Hindlimb muscle (tissue), 1 donor: ENCODE data around the gene TIMM17B. TPM values are rescaled to one million over a fixed set of nuclear protein-coding genes. Genes with fewer than 3 reads are reported as not detected.
"Not testable (repeated sequence)": the region's sequence is repeated elsewhere in the genome, so short reads cannot be mapped to it uniquely, and the experiment has no call there.

Experiments used
- DNase-seq: peaks from one replicate; pipeline ENCODE4 v3.0.0-alpha.2; 2013
- polyA plus RNA-seq: library from polyadenylated mRNA; unstranded; fragments of 120-200 nt; gene quantifications from one replicate; pipeline ENCODE4 v1.2.1, GENCODE V29; 2013; ENCODE audit not compliant: insufficient read length

Gene TIMM17B
- polyA plus RNA-seq, 1 donor: 38.2 TPM

DNA sequence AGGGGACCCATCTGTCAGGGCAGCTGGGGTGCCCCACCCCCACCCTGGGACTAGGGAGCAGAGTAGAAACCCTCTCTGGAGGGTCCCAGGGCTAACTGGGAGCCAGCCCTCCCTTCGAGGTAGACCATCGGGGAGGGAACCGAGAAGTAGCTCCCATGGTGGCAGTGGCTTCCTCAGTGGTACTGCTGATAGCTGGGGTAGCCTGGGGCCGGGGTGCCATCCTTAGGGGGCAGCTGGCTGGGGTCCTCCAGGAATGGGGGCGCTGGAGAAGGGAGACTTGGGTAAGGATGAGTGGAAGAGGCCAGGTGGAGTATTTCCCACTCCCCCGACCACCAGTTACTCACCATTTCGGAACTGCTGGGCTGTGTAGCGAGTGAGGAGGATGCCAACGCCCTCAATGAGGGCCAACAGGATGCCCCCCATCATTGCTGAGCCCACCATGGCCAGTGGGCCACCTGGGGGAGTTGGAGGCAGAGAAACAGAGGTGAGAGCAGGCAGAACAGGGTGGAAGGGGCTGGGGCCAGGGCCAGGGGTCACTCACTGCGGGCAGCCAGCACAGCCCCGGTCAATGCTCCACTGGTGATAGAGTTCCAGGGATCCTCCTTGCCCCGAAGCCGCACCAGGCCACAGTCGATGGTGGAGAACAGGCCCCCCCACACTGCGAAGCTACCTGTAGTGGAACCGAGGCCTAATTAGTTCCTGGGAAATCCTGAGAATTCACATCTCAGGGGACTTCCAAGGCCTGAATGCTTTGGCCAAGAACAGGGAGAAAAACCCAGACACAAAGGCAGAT is 3.8 kb downstream of the TIMM17B start:
- no peak for DNase-seq

DNA sequence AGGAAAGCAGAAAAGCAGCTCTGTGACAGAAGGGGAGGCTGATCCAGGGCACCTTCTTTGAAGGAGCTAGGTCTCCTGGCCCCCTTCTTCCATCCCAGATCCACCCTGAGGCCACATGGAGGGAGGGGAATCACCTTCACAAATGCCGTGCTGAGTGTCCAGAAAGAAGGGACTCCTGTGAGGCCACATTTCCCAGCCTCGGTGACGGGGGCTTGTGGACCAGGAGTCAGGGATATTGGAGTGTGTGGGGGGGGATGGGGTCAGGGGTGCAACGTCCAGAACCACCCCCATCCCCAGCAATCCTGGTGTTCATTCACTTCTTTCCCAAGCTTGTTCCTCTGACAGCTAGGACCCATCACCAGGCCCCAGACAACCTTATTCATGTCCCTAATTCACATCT is 4.7 kb downstream of the TIMM17B start:
- no peak for DNase-seq

DNA sequence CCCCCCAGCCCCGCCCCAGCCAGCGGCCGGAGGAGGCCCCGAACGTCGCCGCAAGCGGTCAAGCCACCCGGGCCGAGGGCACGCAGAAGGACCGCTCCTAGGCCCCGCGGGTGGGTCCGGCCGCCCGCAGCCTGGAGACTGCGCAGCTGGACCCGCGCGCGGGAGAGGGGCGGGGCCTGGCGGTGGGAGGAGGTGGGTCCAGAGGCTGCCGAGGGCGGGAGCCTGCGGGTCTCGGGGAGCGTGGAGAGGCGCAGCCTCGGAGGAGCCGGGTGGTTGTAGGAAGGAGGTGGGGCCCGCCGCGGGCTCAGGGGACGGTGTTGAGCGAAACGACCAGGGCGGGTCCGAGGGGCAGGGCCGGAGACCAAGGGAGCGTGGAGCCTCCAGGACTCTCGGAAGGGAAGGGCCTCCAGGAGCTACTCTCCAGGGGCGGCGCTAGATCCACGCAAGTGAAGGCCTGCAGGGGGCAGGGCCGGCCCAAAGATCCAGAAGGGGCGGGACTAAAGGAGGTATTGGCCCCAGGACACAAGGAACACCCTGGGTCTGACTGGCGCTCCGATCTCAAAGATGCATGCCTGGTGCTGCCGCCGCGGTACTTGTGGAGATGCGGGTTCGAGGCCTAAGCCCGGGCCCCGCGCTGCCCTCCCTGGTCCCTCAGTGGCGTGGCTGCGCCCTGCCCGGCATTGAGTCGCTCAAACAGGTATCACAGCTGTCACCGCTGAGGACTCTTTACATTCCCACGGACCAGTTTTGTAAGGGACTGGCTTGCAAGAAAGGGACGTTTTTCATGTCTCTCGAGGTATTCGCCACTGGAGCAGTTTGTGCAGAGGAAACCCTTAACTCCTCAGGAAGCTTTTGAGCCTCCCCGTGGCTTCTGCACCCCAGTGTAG is 5.9 kb downstream of the TIMM17B start:
- DNase-seq: peak; percentile 73

DNA sequence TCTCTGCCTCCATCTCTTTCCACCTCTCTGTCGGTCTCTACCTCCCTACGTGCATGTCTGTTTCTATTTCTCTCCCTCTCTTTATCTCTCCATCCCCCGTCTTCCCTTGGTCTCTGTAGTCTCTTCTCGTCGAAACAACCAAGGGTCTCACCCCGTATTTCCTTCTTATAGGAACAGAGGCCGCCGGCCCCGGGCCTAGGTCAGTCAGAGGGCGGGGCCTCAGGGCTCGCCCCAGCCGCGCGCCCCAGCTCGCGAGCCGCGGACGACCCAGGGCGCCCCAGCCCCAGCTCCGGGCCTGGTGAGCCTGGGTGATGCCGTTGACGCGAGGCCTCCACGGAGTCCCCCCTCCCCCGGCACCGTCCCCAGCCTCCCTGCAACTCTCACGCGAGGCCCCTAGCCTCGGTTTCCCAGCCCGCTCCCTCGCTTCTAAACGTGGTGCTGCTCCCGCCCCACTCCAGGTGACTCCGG is 6.6 kb downstream of the TIMM17B start:
- no peak for DNase-seq

DNA sequence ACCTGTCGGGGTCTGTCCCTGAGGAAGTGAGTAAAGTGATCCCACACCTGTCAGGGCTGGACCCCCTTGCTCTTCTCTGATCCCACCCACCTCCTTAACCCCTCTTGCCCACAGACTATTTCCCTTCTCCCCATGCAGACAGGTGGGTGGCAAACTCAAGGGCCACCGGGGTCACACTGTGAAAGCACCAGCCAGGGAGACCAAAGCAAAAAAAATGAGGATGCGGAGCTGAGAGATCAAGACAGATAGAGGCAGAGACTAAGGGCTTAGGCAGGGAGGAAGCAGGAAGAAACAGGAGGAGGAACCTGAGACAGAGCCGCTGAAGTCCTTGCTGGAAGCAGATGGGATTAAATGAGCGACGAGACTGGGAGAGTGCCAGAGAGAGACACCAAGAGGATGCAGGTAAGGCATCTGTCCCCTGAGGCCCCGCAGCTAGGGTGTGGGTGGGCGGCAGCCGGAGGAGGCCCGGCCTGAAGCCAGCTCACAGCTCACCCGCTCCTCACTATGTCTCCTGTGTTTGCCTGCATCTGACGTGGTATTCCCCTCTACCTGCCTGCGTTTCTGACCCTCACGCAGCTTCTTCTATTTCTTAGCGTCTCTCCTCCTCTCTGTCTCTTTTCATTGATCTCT is 7.2 kb downstream of the TIMM17B start:
- no peak for DNase-seq

DNA sequence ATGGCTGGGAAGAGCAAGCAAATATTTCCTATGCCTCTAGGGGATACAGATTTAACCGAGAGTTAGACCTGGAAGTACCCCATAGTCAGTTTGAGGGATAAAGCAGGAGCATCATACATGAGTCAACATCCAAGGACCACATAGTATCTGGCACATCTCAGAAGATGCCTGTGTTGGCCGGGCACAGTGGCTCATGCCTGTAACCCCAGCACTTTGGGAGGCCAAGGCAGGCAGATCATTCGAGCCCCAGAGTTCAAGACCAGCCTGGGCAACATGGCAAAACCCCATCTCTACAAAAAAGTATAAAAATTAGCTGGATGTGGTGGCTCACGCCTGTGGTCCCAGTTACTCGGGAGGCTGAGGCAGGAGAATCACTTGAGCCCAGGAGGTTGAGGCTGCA is 11.0 kb downstream of the TIMM17B start:
- DNase-seq: not testable (repeated sequence)

DNA sequence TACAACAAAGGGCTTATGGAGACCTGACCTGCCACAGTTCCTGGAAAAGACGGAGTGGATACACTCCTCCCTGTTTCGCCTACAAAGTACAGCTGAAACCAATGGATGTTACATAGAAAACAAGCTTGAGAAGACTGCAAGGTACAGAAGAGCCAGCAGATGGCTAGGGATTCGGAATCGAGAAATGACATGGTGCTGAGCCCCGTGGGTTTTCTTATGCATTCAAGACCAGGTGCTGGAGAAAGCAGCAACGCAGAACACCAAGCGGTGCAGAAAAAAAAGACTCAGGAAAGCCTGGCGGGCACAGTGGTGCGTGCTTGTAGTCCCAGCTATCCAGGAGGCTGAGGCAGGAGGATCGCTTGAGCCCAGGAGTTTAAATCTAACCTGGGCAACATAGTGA is 13.8 kb downstream of the TIMM17B start:
- no peak for DNase-seq

DNA sequence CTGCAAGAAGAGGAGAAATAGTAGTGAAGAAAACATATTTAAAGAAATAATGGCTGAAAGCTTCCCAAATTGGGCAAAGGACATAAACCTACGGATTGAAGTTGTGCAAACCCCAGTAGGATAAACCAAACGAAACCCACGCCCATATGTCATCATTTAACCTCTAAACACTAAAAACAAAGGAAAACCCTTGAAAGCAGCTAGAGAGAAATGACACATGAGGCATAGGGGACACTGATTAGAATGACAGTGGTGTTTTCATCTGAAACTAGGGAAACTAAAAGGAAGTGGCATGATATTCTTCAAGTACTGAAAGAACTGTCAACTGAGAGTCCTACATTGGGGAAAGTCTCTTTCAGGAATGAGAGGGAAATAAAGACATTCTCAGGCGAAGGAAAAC is 20.6 kb downstream of the TIMM17B start:
- not testable (repeated sequence) for DNase-seq

DNA sequence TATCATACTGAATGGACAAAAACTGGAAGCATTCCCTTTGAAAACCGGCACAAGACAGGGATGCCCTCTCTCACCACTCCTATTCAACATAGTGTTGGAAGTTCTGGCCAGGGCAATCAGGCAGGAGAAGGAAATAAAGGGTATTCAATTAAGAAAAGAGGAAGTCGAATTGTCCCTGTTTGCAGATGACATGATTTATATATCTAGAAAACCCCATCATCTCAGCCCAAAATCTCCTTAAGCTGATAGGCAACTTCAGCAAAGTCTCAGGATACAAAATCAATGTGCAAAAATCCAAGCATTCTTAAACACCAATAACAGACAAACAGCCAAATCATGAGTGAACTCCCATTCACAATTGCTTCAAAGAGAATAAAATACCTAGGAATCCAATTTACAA is 25.6 kb downstream of the TIMM17B start:
- DNase-seq: not testable (repeated sequence)

DNA sequence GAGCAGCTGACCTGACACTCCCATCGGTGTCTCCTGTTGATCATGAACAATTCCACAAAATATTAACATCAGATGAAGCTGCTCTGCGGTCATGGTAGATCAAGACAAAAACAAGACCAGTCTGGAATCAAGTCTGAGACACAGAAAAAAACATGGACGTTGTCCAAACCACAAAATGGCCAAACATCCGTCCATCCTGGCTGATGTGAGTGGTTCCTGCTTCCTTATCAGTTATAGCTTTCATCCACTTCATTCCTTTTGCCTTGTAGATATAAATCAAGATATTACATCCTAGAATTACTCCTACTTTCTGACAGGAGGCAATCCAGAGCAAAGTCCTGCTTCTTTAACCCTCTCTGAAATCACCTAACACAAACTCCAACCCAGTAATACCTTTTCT is 33.4 kb downstream of the TIMM17B start:
- DNase-seq: no peak

DNA sequence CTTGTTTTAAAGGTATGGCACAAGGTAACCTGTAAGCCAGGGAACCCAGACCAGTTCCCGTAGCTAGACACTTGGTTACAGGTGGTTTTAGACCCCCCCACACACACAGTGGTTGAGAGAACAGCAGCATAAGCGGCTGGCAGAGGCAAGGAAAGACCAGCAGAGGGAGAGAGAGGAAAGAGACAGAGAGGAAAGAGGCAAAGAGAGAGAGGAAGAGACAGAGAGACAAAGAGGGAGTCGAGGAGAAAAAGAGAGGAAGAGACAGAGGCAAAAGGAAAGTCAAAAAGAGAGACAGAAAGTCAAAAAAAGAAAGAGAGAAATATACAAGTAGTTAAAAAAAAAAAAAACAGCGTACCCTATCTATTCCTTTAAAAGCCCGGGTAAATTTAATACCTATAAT is 42.7 kb downstream of the TIMM17B start:
- DNase-seq: no peak

DNA sequence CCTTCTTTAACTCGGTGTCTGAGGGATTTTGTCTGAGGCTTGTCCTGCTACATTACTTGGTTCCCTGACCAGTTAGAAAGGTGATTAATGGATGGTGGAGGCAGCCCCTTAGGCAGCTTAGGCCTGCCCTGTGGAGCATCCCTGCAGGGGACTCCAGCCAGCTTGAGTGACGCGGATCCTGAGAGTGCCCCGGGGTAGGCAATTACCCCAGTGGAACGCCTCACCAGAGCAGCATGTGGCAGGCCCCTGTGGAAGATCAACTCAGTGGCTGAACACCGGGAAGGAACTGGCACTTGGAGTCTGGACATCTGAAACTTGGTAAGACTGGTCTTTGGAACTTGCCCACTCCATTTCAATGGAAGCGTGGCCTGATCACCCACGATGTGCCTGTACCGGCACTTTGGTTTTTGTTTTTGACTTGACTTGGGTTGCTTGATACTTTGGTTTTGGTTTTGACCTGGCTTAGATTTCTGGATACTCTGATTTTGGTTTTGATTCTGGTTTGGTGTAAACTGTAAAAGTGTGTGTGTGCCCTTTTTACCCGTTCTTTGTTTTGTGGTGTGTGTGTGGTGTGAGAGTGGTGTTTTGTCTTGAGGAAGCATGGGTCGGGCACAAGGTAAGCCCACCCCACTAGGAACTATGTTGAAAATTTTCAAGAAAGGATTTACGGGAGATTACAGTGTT is 43.3 kb downstream of the TIMM17B start:
- DNase-seq: not testable (repeated sequence)

DNA sequence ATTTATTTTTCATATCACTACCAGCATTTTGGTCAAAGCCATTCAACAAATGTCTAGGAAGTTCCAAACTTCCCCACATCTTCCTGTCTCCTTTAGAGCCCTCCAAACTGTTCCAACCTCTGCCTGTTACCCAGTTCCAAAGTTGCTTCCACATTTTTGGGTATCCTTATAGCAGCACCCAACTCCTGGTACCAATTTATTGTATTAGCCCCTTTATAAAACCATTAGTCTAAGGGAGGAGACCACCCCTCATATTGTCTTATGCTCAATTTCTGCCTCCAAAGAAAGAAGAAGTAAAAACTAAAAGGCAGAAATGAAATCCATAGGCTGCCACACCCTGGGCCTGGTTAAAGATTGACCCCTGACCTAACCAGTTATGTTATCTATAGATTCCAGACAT is 44.1 kb downstream of the TIMM17B start:
- DNase-seq: not testable (repeated sequence)

DNA sequence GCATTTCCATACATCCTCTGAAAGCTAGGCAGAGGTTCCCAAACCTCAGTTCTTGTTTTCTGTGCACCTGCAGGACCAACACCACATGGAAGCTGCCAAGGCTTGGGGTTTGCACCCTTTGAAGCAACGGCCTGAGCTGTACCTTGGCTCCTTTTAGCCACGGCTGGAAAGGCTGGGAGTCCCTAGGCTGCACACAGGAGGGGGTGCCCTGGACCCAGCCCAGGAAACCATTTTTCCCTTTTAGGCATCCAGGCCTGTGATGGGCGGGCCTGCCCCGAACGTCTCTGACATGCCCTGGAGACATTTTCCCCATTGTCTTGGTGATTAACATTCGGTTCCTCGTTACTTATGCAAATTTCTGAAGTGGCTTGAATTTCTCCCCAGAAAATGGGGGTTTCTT is 44.7 kb downstream of the TIMM17B start:
- DNase-seq: no peak

DNA sequence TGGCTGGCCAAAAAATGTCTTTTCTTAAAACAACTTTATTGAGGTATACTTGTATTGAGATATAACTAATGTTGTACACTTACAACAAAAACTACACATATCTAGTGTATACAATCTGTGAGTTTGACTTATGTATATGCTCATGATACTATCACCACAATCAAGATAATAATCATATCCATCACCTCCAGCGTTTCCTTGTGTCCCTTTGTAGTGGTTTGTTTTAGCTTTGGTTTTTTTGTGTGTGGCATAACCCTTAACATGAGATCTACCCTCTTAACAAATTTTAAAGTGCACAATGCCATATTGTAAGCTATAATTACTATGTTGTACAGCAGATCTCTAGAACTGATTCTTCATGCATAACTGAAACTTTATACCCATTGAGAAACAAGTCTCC is 48.7 kb downstream of the TIMM17B start:
- no peak for DNase-seq

Other genes with a start within 250 kb of the TIMM17B start
- gene WAS, start 214.0 kb downstream of the TIMM17B start, polyA plus RNA-seq: 4.2 TPM
- gene SUV39H1, start 201.0 kb downstream of the TIMM17B start, polyA plus RNA-seq: 4.6 TPM
- gene GLOD5, start 136.0 kb downstream of the TIMM17B start, polyA plus RNA-seq: not detected
- 0.72 TPM for gene GATA1, start 111.2 kb downstream of the TIMM17B start, polyA plus RNA-seq
- 101 TPM for gene HDAC6, start 95.7 kb downstream of the TIMM17B start, polyA plus RNA-seq
- not detected for gene ERAS, start 71.3 kb downstream of the TIMM17B start, polyA plus RNA-seq
- not detected for gene PCSK1N, start 62.2 kb downstream of the TIMM17B start, polyA plus RNA-seq
- 69.1 TPM for gene PQBP1, start 162 bp upstream of the TIMM17B start, polyA plus RNA-seq
- 16.4 TPM for gene SLC35A2, start 13.9 kb upstream of the TIMM17B start, polyA plus RNA-seq
- 2.1 TPM for gene PIM2, start 21.3 kb upstream of the TIMM17B start, polyA plus RNA-seq
- 41.6 TPM for gene OTUD5, start 59.8 kb upstream of the TIMM17B start, polyA plus RNA-seq
- gene KCND1, start 74.1 kb upstream of the TIMM17B start, polyA plus RNA-seq: 1.4 TPM
- gene GRIPAP1, start 104.5 kb upstream of the TIMM17B start, polyA plus RNA-seq: 22.0 TPM
- 22.2 TPM for gene TFE3, start 145.6 kb upstream of the TIMM17B start, polyA plus RNA-seq
- 4.6 TPM for gene CCDC120, start 161.2 kb upstream of the TIMM17B start, polyA plus RNA-seq
- 20.3 TPM for gene PRAF2, start 176.2 kb upstream of the TIMM17B start, polyA plus RNA-seq
- 34.5 TPM for gene WDR45, start 182.1 kb upstream of the TIMM17B start, polyA plus RNA-seq
- 18.4 TPM for gene GPKOW, start 226.0 kb upstream of the TIMM17B start, polyA plus RNA-seq